OCI-LY3 (cell line): ENCODE data around the gene FAM25A.

Source experiments
- EZH2phosphoT487 ChIP-seq: fragments of 200-600 bp; shearing (Covaris generic); IDR thresholded peaks from 2 replicates; pipeline ENCODE4 v1.6.1; 2018; ENCODE audit warnings: antibody characterized with exemption, mixed run types, low read depth
- TF ChIP-seq, protein P1 (sequence below): fragments of 200-600, 300-600 bp; sonication (generic); IDR thresholded peaks from 2 replicates; pipeline ENCODE4 v1.5.1; 2014; ENCODE audit warnings: antibody characterized with exemption, low read length, low read depth

DNA sequence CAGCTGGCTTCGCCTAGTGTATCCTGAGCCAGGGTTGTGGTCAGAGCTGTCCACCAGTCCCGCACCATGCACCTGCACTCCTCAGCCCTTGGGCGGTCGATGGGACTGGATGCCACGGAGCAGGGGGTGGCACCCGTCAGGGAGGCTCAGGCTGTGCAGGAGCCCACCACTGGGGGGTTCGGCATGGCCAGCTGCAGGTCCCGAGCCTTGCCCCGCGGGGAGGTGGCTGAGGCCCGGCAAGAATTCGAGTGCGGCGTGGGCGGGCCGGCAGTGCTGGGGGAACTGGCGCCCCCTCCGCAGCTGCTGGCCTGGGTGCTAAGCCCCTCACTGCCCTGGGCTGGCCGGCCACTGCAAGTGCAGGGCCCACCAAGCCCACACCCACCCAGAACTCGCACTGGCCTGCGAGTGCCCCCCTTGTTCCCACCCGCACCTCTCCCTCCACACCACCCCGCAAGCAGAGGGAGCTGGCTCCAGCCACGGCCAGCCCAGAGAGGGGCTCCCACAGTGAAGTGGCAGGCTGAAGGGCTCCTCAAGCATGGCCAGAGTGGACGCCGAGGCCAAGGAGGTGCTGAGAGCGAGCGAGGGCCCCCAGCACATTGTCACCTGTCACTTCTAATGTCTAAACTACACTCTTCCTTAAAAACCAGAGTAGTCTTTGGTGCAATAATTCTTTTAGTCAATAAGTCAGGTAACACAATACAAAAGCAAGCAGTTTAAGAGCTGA lies 11.0 kb downstream of the FAM25A start:
- TF ChIP-seq, protein P1, sequence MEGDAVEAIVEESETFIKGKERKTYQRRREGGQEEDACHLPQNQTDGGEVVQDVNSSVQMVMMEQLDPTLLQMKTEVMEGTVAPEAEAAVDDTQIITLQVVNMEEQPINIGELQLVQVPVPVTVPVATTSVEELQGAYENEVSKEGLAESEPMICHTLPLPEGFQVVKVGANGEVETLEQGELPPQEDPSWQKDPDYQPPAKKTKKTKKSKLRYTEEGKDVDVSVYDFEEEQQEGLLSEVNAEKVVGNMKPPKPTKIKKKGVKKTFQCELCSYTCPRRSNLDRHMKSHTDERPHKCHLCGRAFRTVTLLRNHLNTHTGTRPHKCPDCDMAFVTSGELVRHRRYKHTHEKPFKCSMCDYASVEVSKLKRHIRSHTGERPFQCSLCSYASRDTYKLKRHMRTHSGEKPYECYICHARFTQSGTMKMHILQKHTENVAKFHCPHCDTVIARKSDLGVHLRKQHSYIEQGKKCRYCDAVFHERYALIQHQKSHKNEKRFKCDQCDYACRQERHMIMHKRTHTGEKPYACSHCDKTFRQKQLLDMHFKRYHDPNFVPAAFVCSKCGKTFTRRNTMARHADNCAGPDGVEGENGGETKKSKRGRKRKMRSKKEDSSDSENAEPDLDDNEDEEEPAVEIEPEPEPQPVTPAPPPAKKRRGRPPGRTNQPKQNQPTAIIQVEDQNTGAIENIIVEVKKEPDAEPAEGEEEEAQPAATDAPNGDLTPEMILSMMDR, result no peak
- TF ChIP-seq EZH2phosphoT487, result no peak
